SHP77 treated with DMSO at 0.1 percent for 48 hours (cell line): ENCODE measurements around the gene HNRNPA1.
"Not testable (repeated sequence)": the region's sequence is repeated elsewhere in the genome, so short reads cannot be mapped to it uniquely, and the experiment has no call there.

Source experiments
- DNase-seq: peaks from one replicate; lab custom pipeline; 2025; lab: John Stamatoyannopoulos, UW

Gene HNRNPA1

DNA sequence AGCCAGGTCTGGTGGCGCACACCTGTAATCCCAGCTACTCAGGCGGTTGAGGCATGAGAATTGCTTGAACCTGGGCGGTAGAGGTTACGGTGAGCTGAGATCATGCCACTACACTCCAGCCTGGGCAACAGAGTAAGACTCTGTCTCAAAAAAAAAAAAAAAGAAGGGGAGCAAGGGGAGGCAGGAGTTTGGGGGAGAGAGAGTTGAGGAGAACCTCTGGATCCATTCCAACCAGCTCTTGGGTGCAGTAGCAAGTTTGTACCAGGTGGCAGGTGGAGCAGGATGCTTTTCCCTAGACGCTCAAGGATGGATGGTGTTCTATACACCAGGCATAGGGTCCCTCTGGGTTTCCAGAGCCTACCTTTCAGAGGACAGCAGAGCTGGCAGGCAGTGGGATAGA is 18.4 kb downstream of the HNRNPA1 start:
- DNase-seq = no peak

DNA sequence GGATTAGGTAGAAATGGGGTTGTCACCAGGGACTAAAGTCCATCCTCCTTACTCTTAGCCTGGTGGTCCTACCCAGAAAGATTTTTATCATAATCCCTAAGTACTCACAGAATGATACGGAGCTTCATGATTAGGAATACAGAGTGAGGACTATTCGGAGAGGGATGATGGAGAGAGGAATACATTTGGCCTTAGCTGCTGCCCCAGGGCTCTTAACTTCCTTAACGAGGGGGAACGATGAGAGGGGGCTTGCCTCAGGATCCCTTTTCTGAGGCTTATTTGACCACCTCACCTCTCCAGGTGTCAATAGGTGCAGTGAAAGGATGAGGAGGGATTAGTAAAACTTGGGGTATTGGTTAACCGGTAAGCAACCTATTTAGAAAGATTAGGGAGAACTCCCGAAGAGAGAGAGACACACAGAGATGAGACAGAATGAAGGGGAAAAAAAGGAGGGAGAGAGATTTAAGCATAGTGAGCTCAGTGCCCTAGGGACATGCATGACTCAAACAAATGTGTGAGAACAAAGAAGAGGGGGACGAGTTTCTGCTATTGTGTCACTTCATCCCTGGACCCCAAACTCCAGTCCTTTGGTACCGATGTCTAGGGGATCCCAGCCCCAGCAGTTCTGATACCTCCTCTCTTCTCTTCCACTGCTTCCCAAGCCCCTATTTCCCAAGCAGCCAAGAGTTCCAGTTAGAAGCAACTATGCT is 19.1 kb downstream of the HNRNPA1 start:
- no peak for DNase-seq

DNA sequence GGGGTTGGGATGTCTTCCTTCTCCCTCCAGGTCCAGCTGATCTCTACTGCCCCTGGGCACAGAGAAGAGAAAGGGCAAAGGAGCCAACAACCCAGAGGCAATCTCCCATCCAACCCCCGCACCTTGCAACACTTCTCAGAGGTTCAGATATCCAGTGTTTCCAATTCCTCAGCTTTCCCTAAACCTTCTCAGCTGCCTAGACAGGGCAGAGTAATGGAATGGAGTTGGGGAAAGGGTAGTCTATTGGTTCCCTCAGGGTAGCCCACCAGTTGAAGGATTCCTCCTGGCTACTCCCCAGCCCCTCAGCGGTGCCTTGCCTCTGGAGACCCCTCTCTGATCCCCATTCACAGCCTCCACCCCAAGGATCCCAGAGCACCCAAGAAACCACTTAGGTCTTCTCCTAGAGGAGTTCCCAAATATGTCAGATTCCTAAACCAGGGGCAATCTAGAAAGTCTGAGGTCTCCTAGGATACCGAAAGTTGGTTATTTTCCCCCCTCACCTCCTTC is 19.8 kb downstream of the HNRNPA1 start:
- no peak for DNase-seq

DNA sequence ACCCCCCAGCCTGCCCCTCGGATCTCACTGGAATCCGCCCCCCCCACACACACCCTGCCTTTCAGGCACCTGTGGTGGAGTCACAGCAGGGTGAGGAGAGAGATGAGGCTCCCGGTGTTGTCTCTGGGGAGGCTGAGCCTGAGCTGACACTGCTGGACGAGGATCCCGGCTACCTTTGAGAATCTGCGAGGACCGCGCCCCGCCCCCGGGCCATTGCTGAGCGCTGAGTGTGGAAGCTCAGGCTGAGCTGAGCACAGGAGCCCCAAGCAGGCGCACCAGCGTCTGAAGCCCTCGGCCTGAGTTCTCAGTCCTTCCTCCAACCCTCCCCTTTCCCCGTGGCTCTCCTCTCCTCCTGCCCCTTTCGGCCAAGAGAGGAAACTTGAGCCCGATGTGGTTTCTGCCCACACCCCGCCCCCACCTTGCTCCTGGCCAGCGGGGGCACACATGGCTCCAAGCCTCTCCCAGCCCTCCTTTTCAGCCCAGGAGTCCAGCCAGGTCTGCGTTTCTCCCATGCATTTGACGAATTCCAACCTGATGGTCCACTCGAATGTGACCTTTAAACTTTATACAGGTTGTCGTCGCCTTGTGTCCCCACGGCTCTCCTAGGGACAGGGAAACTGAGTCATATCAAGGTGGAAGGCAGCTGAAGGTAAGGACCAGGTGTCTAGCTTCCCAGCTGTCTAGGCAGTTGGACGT is 20.4 kb downstream of the HNRNPA1 start, which contains the start of gene NFE2:
TSS of gene NFE2 (minus strand) at position 284 of the 696 bp plus-strand sequence. CDS start 5,767 bp downstream, outside the sequence.
- peak; percentile 2 for DNase-seq

DNA sequence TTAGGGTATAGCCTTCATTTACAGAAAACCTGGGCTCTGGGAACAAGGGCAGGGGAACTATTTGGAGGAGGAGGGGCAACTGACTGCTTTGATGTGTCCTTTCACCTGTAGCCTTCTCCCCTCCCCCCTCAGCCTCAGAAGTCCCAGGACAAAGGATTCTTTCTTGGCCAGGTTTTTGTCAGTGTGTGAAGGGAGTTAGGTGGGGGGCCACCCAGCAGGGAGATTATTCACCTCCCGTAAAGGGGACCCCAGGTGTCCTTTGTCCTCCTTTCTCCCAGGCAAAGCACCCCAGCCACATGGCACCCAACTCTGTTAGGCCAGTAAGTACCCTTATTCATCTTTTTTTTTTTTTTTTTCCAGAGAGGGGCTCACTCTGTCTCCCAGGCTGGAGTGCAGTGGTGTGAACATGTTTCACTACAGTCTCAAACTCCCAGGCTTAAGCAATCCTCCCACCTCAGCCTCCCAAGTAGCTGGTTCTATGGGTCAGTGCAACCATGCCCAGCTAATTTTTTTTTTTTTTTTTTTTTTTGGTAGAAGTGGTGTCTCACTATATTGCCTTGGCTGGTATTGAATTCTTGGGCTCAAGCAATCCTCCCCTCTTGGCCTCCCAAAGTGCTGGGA is 21.0 kb downstream of the HNRNPA1 start:
- DNase-seq = no peak

DNA sequence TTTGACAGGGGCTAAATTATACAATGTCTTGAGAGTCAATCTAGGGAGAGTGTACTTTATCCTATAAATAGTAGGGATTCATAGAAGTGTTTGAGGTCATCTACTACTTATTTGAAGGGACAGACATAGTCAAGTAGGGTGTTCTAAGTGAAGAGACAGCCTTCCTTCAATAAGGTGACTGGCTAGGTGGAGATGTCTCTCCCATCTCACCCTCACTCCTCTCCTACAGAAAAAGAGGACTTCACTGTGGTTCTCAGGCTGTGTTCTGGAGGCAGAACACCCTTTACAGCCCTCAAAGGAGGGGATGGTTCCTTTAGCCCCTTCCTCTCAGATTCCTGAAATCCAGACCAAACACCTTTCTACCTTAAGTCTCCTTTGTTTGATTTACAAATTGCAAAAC is 23.1 kb downstream of the HNRNPA1 start:
- DNase-seq = no peak

DNA sequence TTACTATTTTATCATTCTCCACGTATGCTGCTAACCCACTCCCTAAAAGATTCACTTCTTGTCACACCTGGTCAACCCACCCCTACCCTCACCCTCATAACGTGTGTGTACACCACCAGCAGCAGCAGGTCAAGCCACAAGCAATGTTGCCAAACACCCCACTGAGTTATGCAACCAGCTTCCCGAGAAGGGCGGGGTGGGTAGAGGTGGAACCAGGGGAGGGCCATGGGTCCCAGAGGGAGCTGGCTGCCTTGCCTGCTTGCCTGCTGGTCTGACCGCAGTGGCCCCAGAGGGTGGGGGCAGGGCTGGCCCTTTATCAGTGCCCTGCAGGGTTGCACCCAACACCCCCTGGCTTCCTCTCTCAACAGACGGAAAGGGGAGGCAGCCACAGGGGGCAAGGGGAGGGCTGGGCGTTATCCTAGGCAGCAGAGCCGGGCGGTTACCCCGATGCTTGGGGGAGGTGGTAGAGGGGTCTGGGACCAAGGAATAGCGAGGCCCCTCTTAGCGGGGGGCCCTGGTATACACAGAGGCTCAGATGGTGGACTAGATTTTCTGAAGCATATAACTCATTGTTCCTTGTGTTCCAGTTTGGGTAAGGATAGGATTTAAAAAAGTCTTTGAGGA is 23.8 kb downstream of the HNRNPA1 start:
- DNase-seq = no peak

DNA sequence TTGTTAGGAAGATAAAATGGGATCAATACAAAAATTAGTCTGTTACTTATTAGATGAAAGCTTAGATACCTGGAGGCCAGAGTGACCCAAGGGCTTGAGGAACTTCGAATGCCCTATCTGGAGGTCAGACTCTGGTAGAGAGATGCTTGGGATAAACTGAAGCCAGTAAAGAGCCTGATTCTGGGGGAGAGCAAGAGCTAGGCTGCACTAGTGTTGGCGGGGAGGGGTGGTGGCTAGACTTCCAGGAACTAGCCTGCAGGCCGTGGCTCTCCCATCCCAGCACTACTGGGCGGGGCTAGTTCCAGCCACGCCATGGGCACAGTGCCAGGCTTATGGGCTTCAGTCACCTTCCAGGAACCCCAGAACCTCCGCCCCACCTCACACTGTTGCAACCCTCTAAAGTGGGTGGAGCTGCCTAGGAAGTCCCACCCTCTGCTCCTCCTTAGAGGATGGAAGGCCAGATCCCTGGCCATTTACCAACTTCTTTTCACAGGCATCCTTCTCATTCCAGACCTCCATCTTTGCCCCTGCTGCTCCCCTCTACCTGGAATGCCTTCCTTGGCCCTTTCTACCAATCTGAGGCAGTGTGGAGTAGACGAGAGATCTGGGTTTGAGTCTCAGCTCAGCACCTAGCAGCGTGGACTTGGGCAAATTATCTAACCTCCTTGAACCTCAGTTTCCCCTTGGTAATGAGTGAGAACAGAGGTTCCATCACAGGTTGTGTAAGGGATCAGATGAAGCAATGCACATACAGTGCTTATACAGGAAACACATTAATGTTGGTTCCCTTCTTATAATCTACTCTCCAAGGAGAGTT is 26.6 kb downstream of the HNRNPA1 start:
- DNase-seq = peak; percentile 8

DNA sequence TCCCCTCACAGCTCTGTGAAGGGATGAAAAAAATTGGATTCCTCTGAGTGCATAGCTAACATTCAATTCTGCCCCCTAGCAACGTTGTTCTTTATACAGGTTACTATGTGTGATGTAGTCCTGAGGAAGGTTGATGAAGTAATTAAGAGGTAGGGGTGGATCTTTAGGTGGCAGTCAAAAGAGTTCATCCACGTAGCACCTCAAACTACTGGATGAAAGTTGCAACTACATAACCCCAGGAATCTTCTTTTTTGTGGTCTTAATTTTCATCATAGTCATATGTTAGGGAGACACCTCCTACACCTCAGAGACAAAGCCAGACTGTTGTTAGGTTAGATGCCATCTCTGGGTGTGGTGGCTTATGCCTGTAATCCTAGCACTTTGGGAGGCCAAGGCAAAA is 30.5 kb downstream of the HNRNPA1 start:
- DNase-seq = no peak

DNA sequence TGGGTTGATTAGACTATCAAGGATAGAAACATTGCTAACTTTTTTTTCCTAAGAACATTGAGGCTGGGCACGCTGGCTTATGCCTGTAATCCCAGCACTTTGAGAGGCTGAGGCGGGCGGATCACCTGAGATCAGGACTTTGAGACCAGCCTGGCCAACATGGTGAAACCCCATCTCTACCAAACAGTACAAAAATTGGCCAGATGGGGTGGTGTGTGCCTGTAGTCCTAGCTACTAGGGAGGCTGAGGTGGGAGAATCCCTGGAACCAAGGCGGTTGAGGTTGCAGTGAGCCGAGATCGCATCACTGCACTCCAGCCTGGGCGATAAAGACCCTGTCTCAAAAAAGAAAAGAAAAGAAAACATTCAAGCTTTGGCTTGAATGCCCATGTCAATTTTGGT is 31.8 kb downstream of the HNRNPA1 start:
- DNase-seq = not testable (repeated sequence)

DNA sequence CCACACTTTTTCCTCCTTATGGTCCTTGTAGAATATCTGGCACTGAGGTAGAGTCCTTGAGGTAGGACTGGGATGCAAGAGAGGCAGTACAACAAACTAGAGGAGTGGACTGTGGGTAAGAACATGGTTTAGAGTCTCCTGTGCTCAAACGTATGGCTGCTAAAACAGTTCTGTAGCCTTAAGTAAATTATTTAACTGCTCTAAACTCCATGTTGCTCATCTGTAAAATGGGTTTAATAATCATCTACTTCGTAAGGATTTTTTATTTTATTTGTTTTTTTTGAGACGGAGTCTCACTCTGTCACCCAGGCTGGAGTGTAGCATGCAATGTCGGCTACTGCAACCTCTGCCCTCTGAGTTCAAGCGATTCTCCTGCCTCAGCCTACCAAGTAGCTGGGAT is 40.8 kb downstream of the HNRNPA1 start:
- DNase-seq = no peak

DNA sequence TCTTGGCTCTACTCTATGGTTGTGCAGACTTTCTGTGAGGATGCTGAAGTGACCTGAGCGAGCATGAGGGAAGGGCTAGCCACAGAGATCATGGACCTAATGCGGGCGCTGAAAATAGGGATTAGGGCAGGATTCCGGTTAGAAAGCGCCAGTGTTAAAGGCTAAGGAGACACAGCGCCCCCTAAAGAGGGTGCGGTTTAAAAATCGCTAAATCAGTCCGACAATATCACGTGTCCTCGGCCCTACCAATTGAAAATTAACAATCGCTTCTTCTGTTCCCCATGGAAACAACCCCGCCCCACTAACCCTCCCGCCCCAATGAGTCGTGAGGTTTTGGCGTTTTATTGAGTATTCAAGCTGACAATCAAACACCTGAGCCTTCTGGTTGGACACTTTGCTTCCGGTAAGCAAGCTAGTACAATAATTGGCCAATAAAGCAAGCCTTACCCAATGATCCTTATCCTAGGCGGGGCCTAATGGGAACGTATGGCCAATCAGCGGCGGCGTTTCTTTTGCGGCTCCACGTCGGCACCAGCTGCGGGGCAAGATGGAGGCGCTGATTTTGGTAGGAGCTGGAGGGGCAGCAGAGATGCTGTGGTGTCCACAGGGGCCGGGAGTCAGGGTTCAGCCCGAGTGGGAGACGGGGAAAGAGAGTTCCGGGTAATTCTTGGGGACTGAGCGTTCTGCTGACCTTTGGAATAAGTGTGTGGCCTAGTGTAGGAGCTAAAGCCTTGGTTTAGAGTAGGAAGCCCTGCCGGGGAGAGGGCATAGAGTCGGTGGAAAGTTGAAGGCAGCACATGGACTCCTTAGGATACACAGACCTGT is 44.3 kb downstream of the HNRNPA1 start, which contains the start of gene COPZ1:
TSS of gene COPZ1 (plus strand) at position 515 of the 825 bp plus-strand sequence. CDS start at position 548, 33 bp downstream.
- peak; percentile 99 for DNase-seq

DNA sequence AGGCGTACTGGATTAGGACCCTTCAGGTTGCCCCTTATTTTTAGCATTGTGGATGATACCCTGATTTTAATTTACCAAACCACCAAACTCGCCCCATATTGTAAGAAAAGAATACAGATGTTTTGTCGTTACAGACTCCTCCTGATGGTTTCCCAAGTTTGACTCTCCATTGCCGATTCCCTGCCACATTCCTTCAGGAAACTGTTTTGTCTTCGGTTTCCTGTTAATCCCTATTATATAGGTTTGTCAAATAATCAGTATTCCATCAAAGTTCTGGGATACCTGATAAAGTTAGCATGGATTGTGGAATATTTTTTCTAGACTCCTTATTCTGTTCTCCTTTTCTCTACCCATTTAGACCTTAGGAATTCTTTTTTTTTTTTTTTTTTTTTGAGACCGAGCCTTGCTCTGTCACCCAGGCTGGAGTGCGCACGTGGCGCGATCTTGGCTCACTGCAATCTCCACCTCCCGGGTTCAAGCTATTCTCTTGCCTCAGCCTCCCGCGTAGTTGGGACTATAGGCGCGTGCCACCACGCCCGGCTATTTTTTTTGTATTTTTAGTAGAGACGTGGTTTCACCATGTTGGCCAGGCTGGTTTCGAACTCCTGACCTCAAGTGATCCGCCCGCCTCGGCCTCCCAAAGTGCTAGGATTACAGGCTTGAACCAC is 45.0 kb downstream of the HNRNPA1 start:
- not testable (repeated sequence) for DNase-seq

DNA sequence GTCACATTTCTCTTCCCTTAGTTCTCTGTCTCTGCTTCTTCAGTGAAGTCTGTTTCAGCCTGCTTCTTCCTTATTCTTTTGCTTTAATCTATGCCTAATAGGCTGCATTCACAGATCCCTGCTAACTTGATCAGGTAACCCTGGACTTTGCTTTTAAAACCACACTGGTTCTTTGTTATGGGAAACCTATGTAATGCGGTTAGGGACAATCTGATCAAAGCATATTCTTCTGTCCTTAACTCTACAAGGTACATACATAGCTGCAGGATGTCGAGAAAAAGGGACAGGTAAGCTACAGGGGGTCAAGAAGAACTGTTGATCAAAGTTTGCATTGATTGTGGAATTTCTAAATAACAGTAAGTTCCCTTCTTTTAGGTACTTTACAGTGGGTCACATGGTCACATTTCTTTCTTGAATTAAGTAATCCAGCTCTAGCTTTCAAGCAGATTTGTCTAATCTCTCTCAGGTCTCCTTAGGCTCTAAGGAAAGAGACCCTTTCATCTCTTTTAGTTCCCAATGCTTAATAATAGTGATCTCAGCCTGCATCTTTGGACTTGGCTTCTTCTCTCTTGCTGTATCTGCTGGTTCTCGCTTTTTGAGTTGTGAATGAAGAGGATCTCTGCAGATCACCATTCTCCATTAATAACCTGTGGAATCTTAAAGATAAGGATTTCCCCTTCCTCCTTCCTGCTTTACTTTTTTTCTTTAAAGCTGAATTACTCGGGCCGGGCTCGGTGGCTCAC is 48.2 kb downstream of the HNRNPA1 start:
- DNase-seq = no peak

DNA sequence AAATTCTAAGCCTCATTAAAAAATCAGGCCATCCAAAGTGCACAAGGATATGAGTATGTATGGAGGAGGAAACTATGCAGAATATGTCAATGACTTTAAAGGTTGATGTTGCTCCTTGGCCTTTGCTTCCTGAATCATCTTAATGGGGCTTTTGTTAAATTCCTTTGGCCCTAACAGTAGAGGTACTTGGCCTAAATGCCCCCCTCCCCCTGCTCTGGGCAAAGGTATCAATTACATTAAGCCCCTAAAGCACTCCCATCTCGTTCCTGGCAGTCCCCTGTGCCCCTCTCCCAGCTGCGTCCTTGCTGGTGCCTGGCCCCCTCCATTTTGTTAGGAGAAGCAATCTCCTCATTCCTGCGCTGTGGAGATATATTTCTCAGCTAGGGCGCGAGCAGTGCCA is 49.2 kb downstream of the HNRNPA1 start:
- DNase-seq = no peak

DNA sequence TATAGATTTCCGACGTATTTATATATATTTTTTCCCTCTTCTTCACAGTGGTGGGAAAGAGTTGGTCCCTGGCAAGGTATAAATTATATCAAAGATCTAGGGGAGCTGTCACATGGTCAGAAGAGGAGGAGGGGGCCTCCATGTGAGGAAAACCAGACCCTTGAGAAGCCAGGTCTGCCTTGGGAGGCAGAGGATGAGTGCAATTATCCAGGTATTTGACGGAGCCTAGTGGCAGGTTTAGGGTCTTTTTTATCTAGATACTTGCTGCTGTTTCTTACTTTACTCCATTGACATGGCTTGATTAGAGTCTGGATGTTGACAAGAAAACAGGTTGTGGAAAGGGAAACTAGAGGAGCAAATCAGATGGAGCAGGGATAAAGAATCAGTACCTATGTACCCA is 49.9 kb downstream of the HNRNPA1 start:
- DNase-seq = no peak

DNA sequence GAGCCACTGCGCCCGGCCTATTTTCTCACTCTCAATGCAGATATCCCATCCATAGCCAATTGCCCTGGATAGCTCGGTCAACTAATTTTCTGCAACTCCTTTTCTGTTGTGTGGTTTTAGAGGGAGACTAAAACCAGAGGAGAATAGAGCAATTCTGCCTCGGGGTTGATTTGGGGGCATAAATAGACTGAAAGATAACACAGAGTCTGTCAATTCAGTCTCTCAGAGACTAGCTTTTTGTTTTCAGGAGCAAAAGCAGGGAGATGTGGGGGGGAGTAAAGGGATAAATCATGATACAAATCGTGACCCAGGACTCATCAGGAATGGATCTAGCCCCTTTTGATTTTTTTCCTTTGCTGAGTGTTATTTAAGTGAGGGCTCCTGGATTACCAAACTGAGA is 50.9 kb downstream of the HNRNPA1 start:
- DNase-seq = no peak

DNA sequence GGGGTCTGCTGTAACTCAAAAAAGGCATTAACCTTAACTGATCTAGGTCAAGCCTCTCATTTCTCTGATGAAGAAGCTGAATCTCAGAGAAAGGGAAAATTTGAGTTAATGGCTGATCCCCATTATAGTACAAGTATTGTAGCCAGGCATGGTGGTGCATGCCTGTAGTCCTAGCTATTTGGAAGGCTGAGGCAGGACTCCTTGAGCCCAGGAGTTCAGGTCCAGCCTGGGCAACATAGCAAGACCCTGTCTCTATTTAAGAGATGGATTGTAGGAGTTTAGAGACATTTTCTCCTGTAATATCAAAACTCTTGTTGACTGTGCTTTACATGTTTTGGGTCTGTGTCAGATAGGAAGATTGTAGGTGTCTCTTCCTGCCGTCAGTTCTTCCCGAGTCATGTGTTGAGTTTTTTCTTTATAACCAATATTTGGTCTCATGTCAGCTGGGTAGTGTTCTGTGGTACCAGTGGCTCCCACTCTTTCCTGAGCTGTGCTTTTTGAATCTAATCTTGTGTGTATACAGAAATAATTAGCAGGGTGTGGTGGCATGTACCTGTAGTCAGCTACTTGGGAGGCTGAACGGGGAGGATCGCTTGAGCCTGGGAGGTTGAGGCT is 53.0 kb downstream of the HNRNPA1 start:
- no peak for DNase-seq
